GM21825 (cell line): ENCODE results near the gene RNF187.
"Not testable (repeated sequence)": the region's sequence is repeated elsewhere in the genome, so short reads cannot be mapped to it uniquely, and the experiment has no call there.

Source experiments
- ATAC-seq: cut with Tn5 transposase; IDR thresholded peaks from one replicate; pipeline ENCODE4 v1.9.1; 2021; ENCODE audit warnings: mild to moderate bottlenecking, moderate library complexity; ENCODE audit not compliant: unreplicated experiment

The RNF187 gene

GRCh38 chr1:228486596-228487335 lies 416 bp upstream of the RNF187 start:
- peak; percentile 45 for ATAC-seq

GRCh38 chr1:228488125-228488817 lies 1.1 kb downstream of the RNF187 start:
- peak; percentile 2 for ATAC-seq

- no peak for ATAC-seq
Observed at GRCh38 chr1:228488818-228489674, 1.9 kb downstream of the RNF187 start.

GRCh38 chr1:228490120-228491078 lies 3.2 kb downstream of the RNF187 start:
- ATAC-seq = no peak

GRCh38 chr1:228493141-228494043 lies 6.2 kb downstream of the RNF187 start:
- no peak for ATAC-seq

GRCh38 chr1:228494044-228494353 lies 6.8 kb downstream of the RNF187 start:
- no peak for ATAC-seq

GRCh38 chr1:228494391-228494790 lies 7.2 kb downstream of the RNF187 start:
- ATAC-seq = no peak

GRCh38 chr1:228494970-228495853 lies 8.0 kb downstream of the RNF187 start:
- no peak for ATAC-seq

- no peak for ATAC-seq
Observed at GRCh38 chr1:228496084-228496483, 8.9 kb downstream of the RNF187 start.

- no peak for ATAC-seq
Observed at GRCh38 chr1:228496494-228496893, 9.3 kb downstream of the RNF187 start.

- no peak for ATAC-seq
Observed at GRCh38 chr1:228497206-228497605, 10.0 kb downstream of the RNF187 start.

GRCh38 chr1:228497817-228498216 lies 10.6 kb downstream of the RNF187 start:
- no peak for ATAC-seq

- peak; percentile 25 for ATAC-seq
Observed at GRCh38 chr1:228500143-228500734, 13.1 kb downstream of the RNF187 start.

- ATAC-seq = peak; percentile 89
Observed at GRCh38 chr1:228500901-228501871, 14.0 kb downstream of the RNF187 start.

GRCh38 chr1:228502522-228502921 lies 15.3 kb downstream of the RNF187 start:
- ATAC-seq = no peak

GRCh38 chr1:228505944-228506343 lies 18.8 kb downstream of the RNF187 start:
- ATAC-seq = not testable (repeated sequence)
